Mesendoderm (in vitro differentiated cells): ENCODE data around the gene PCDH15.

Source experiments
- DNase-seq: peaks from one replicate; pipeline ENCODE4 v3.0.0; 2013
- H2AK5ac ChIP-seq: 2 replicates; pipeline ENCODE4 v1.6.1; 2013; ENCODE audit warnings: low read length, inconsistent platforms
- H2BK120ac ChIP-seq: 2 replicates; pipeline ENCODE4 v1.6.1; 2013; ENCODE audit warnings: low read depth, mild to moderate bottlenecking, low read length, moderate library complexity, mixed read lengths
- H2BK15ac ChIP-seq: replicated peaks from 2 replicates; pipeline ENCODE4 v1.6.1; 2013; ENCODE audit warnings: low read depth, mild to moderate bottlenecking, moderate library complexity
- H2BK5ac ChIP-seq: 2 replicates; pipeline ENCODE4 v1.6.1; 2013; ENCODE audit warnings: low read length, inconsistent platforms
- H3K18ac ChIP-seq: 2 replicates; pipeline ENCODE4 v1.6.1; 2013; ENCODE audit warnings: mild to moderate bottlenecking, low read length, mixed read lengths
- H3K23ac ChIP-seq: one replicate; pipeline ENCODE4 v1.6.1; 2013; ENCODE audit warnings: low read length
- H3K27ac ChIP-seq: 2 replicates; pipeline ENCODE4 v1.5.1; 2013; ENCODE audit warnings: low read depth, mild to moderate bottlenecking, inconsistent platforms, low read length, moderate library complexity
- H3K27me3 ChIP-seq: 2 replicates; pipeline ENCODE4 v1.6.1; 2013; ENCODE audit warnings: low read length, control low read depth, mild to moderate bottlenecking, inconsistent platforms; ENCODE audit not compliant: insufficient read depth, poor library complexity
- H3K36me3 ChIP-seq: 2 replicates; pipeline ENCODE4 v1.6.1; 2013; ENCODE audit warnings: low read length, inconsistent platforms; ENCODE audit not compliant: control insufficient read depth, insufficient read depth
- H3K4ac ChIP-seq: one replicate; pipeline ENCODE4 v1.6.1; 2013; ENCODE audit warnings: low read depth, mild to moderate bottlenecking, low read length, moderate library complexity
- H3K4me1 ChIP-seq: 2 replicates; pipeline ENCODE4 v1.6.1; 2013; ENCODE audit warnings: low read depth, low read length, inconsistent platforms; ENCODE audit not compliant: control insufficient read depth
- H3K4me2 ChIP-seq: 2 replicates; pipeline ENCODE4 v1.6.1; 2013; ENCODE audit warnings: low read length
- H3K4me3 ChIP-seq: 2 replicates; pipeline ENCODE4 v1.5.1; 2013; ENCODE audit warnings: mild to moderate bottlenecking, low read length
- H3K56ac ChIP-seq: one replicate; pipeline ENCODE4 v1.6.1; 2013; ENCODE audit warnings: low read length
- H3K79me1 ChIP-seq: 2 replicates; pipeline ENCODE4 v1.6.1; 2013; ENCODE audit warnings: low read length, inconsistent platforms
- H3K79me2 ChIP-seq: 2 replicates; pipeline ENCODE4 v1.6.1; 2013; ENCODE audit warnings: mild to moderate bottlenecking, low read length; ENCODE audit not compliant: control insufficient read depth, insufficient read depth
- H3K9ac ChIP-seq: 2 replicates; pipeline ENCODE4 v1.6.1; 2013; ENCODE audit warnings: low read length, inconsistent platforms
- H4K5ac ChIP-seq: one replicate; pipeline ENCODE4 v1.6.1; 2013; ENCODE audit warnings: low read length
- H4K8ac ChIP-seq: one replicate; pipeline ENCODE4 v1.6.1; 2013; ENCODE audit warnings: low read depth, mild to moderate bottlenecking, control low read depth, low read length, moderate library complexity
- WGBS: extraction: QIAGEN DNeasy Blood & Tissue Kit; methylation state at CpG from one replicate; pipeline ENCODE4 v1.1.7; 2013; ENCODE audit warnings: low lambda C conversion rate, missing lambda C conversion rate; ENCODE audit not compliant: insufficient coverage; ENCODE audit errors: extremely low coverage; 5-methylcytosine and 5-hydroxymethylcytosine counted together

Gene PCDH15

GRCh38 chr10:54708021-54708420, 93.0 kb downstream of the PCDH15 start:
- no peak overlapping the region for H4K8ac ChIP-seq
- no peaks in the 10 kb centered on the region for H3K36me3 ChIP-seq
- no peak overlapping the region for H3K56ac ChIP-seq
- no peak overlapping the region for H3K4me3 ChIP-seq
- H3K79me1 ChIP-seq = no peaks in the 10 kb centered on the region
- no peak overlapping the region for H2BK15ac ChIP-seq
- no peak overlapping the region for H2AK5ac ChIP-seq
- H3K27ac ChIP-seq = no peak overlapping the region
- no peaks in the 10 kb centered on the region for H3K27me3 ChIP-seq
- no peak overlapping the region for H3K18ac ChIP-seq
- H3K4ac ChIP-seq = no peak overlapping the region
- no peak overlapping the region for H3K23ac ChIP-seq
- no peaks in the 10 kb centered on the region for H3K4me1 ChIP-seq
- DNase-seq = no peak
- no peak overlapping the region for H3K4me2 ChIP-seq
- H4K5ac ChIP-seq = no peak overlapping the region
- no peak overlapping the region for H3K9ac ChIP-seq
- no peak overlapping the region for H2BK120ac ChIP-seq
- no peaks in the 10 kb centered on the region for H3K79me2 ChIP-seq
- H2BK5ac ChIP-seq = no peak overlapping the region
- WGBS = no CpG with 5 or more reads among the region's 2 CpGs

GRCh38 chr10:54702583-54703485, 98.2 kb downstream of the PCDH15 start:
- no peak overlapping the region for H3K27ac ChIP-seq
- peak; percentile 2 for DNase-seq
- no peaks in the 10 kb centered on the region for H3K27me3 ChIP-seq
- H3K79me1 ChIP-seq = no peaks in the 10 kb centered on the region
- no peaks in the 10 kb centered on the region for H3K4me1 ChIP-seq
- no peak overlapping the region for H3K9ac ChIP-seq
- no peak overlapping the region for H2BK120ac ChIP-seq
- no peak overlapping the region for H2BK15ac ChIP-seq
- no peak overlapping the region for H3K23ac ChIP-seq
- H3K36me3 ChIP-seq = no peaks in the 10 kb centered on the region
- no peak overlapping the region for H3K4ac ChIP-seq
- no peaks in the 10 kb centered on the region for H3K79me2 ChIP-seq
- H4K5ac ChIP-seq = no peak overlapping the region
- no peak overlapping the region for H4K8ac ChIP-seq
- H3K4me3 ChIP-seq = no peak overlapping the region
- H3K56ac ChIP-seq = no peak overlapping the region
- H2BK5ac ChIP-seq = no peak overlapping the region
- H3K4me2 ChIP-seq = no peak overlapping the region
- WGBS = no CpG with 5 or more reads among the region's 3 CpGs
- no peak overlapping the region for H3K18ac ChIP-seq
- H2AK5ac ChIP-seq = no peak overlapping the region

- H2BK5ac ChIP-seq = no peak overlapping the region
- H3K18ac ChIP-seq = no peak overlapping the region
- H2BK15ac ChIP-seq = no peak overlapping the region
- H3K79me1 ChIP-seq = no peaks in the 10 kb centered on the region
- no CpG with 5 or more reads among the region's 1 CpG for WGBS
- no peak overlapping the region for H3K4ac ChIP-seq
- H3K9ac ChIP-seq = no peak overlapping the region
- H3K27me3 ChIP-seq = no peaks in the 10 kb centered on the region
- no peak overlapping the region for H3K27ac ChIP-seq
- no peaks in the 10 kb centered on the region for H3K36me3 ChIP-seq
- no peak overlapping the region for H3K4me3 ChIP-seq
- no peaks in the 10 kb centered on the region for H3K4me1 ChIP-seq
- no peak overlapping the region for H4K5ac ChIP-seq
- no peak overlapping the region for H4K8ac ChIP-seq
- no peak overlapping the region for H3K4me2 ChIP-seq
- no peak overlapping the region for H3K56ac ChIP-seq
- no peak overlapping the region for H3K23ac ChIP-seq
- no peak overlapping the region for H2BK120ac ChIP-seq
- DNase-seq = no peak
- no peaks in the 10 kb centered on the region for H3K79me2 ChIP-seq
- no peak overlapping the region for H2AK5ac ChIP-seq
Measured at GRCh38 chr10:54691331-54691730, 109.7 kb downstream of the PCDH15 start.

- no CpG with 5 or more reads among the region's 1 CpG for WGBS
- Histone ChIP-seq H3K4me3 (no peak overlapping the region), H3K18ac (no peak overlapping the region), H3K56ac (no peak overlapping the region), H3K79me1 (no peaks in the 10 kb centered on the region), H3K4ac (no peak overlapping the region), H3K27me3 (no peaks in the 10 kb centered on the region), H3K79me2 (no peaks in the 10 kb centered on the region), H3K23ac (no peak overlapping the region), H4K8ac (no peak overlapping the region), H2BK15ac (no peak overlapping the region), H2BK120ac (no peak overlapping the region), H4K5ac (no peak overlapping the region), H3K4me1 (no peaks in the 10 kb centered on the region), H3K36me3 (no peaks in the 10 kb centered on the region), H3K9ac (no peak overlapping the region), H3K4me2 (no peak overlapping the region), H3K27ac (no peak overlapping the region), H2BK5ac (no peak overlapping the region), H2AK5ac (no peak overlapping the region)
- DNase-seq = no peak
Measured at GRCh38 chr10:54682554-54682953, 118.5 kb downstream of the PCDH15 start.

- Histone ChIP-seq H3K4me3 (no peak overlapping the region), H2BK120ac (no peak overlapping the region), H3K27me3 (no peaks in the 10 kb centered on the region), H3K56ac (no peak overlapping the region), H3K79me1 (no peaks in the 10 kb centered on the region), H3K4ac (no peak overlapping the region), H3K9ac (no peak overlapping the region), H3K23ac (no peak overlapping the region), H2BK5ac (no peak overlapping the region), H3K4me1 (no peaks in the 10 kb centered on the region), H3K79me2 (no peaks in the 10 kb centered on the region), H3K18ac (no peak overlapping the region), H4K8ac (no peak overlapping the region), H2AK5ac (no peak overlapping the region), H4K5ac (no peak overlapping the region), H3K36me3 (no peaks in the 10 kb centered on the region), H3K4me2 (no peak overlapping the region), H3K27ac (no peak overlapping the region), H2BK15ac (no peak overlapping the region)
- peak; percentile 75 for DNase-seq
- no CpG with 5 or more reads among the region's 2 CpGs for WGBS
Measured at GRCh38 chr10:54681136-54681535, 119.9 kb downstream of the PCDH15 start.

- WGBS = no CpG with 5 or more reads among the region's 1 CpG
- H3K4me2 ChIP-seq = no peak overlapping the region
- H4K8ac ChIP-seq = no peak overlapping the region
- no peaks in the 10 kb centered on the region for H3K79me1 ChIP-seq
- no peak overlapping the region for H3K23ac ChIP-seq
- no peak overlapping the region for H4K5ac ChIP-seq
- H2AK5ac ChIP-seq = no peak overlapping the region
- H2BK15ac ChIP-seq = no peak overlapping the region
- H3K56ac ChIP-seq = no peak overlapping the region
- no peak overlapping the region for H2BK120ac ChIP-seq
- no peak overlapping the region for H3K4me3 ChIP-seq
- no peak overlapping the region for H3K18ac ChIP-seq
- no peaks in the 10 kb centered on the region for H3K36me3 ChIP-seq
- no peak overlapping the region for H3K27ac ChIP-seq
- H2BK5ac ChIP-seq = no peak overlapping the region
- no peaks in the 10 kb centered on the region for H3K79me2 ChIP-seq
- no peak overlapping the region for H3K9ac ChIP-seq
- no peak overlapping the region for H3K4ac ChIP-seq
- no peaks in the 10 kb centered on the region for H3K27me3 ChIP-seq
- H3K4me1 ChIP-seq = no peaks in the 10 kb centered on the region
- DNase-seq = no peak
Measured at GRCh38 chr10:54667136-54667535, 133.9 kb downstream of the PCDH15 start.
